ENCODE results near the gene ACOT7.

DNA sequence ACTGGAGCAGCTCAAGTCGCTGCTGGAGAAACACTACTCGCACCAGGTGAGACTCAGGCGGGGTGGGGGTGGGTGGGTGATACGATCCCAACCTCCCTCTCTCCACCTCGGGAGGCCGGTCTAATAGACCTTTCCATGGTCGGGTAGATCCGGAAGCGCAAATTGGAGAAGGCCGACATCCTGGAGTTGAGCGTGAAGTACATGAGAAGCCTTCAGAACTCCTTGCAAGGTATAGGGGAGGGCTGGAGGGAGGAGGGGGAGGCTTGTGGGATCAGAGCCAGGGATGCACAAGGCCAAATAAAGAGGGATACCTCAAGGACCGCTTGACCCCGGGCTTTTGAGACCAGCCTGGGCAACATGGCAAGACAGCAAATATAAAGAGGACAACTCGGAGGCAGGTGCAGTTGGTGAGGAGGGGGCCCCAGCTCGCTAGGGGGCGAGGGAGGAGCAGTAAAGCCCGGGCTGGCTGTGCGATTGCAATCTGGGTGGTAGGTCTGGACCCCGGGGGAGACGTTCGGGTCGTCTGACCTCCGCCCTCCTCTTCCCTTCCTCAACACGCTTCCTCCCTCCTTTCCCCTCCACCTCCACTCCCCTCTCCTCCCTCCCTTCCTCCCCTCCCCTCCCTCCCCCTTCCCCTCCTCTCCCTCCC, 149.0 kb downstream of the ACOT7 start:
- TF ChIP-seq, protein P1, sequence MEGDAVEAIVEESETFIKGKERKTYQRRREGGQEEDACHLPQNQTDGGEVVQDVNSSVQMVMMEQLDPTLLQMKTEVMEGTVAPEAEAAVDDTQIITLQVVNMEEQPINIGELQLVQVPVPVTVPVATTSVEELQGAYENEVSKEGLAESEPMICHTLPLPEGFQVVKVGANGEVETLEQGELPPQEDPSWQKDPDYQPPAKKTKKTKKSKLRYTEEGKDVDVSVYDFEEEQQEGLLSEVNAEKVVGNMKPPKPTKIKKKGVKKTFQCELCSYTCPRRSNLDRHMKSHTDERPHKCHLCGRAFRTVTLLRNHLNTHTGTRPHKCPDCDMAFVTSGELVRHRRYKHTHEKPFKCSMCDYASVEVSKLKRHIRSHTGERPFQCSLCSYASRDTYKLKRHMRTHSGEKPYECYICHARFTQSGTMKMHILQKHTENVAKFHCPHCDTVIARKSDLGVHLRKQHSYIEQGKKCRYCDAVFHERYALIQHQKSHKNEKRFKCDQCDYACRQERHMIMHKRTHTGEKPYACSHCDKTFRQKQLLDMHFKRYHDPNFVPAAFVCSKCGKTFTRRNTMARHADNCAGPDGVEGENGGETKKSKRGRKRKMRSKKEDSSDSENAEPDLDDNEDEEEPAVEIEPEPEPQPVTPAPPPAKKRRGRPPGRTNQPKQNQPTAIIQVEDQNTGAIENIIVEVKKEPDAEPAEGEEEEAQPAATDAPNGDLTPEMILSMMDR (IDR thresholded peaks at IDR 0.05): no peak
- TF ChIP-seq EZH2 (IDR thresholded peaks at IDR 0.05; ENCODE audit: borderline replicate concordance, insufficient read depth, low read depth, low read length, poor library complexity, severe bottlenecking): no peak
